Kidney epithelial cell (primary cell): ENCODE results near the gene JADE1. TPM values are rescaled to one million over a fixed set of nuclear protein-coding genes. Genes with fewer than 3 reads are reported as not detected.

Experiments used
- DNase-seq: peaks from one replicate; pipeline ENCODE4 v3.0.0-alpha.2; 2010; ENCODE audit warnings: low read depth
- H3K27me3 ChIP-seq: 2 replicates; pipeline ENCODE4 v1.6.0; 2011; ENCODE audit warnings: low read length; ENCODE audit not compliant: control insufficient read depth, insufficient read depth
- H3K36me3 ChIP-seq: 2 replicates; pipeline ENCODE4 v1.5.1; 2011; ENCODE audit warnings: low read length; ENCODE audit not compliant: control insufficient read depth, insufficient read depth
- H3K4me3 ChIP-seq: 2 replicates; pipeline ENCODE4 v1.5.1; 2011; ENCODE audit warnings: low read depth, mild to moderate bottlenecking, control low read depth, low read length
- total RNA-seq: library from RNA; depleted of rRNA; stranded (reverse); fragments of >200 nt; gene quantifications from 2 replicates; pipeline ENCODE4 v1.2.3, GENCODE V29; 2015
- TF ChIP-seq, protein P1 (sequence below): IDR thresholded peaks from 2 replicates; pipeline ENCODE4 v1.5.1; 2011; ENCODE audit warnings: mild to moderate bottlenecking, moderate library complexity, low read length, control low read depth, inconsistent platforms; ENCODE audit not compliant: insufficient read depth, poor library complexity, severe bottlenecking

Gene JADE1
- total RNA-seq, 1 donor from 2014 or later, result 16.1 TPM

DNA sequence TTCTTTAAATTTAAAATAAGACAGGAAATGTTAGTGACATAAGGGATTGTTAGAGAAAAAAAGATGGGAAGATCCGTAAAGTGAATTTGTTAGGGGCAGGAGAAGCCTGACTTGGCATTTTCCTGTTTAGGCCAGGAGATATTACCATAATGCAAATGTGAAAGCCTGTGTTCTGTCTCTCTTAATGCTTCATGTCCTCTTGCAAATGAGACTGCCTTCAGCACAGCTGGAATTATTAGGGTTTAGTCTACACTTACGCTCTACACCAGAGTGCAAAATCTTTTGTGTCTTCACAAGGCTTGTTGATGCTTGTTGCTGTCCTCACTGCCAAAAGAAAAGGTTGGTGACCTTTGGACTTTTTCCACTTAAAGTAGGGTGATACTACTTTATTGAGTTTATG, 56.8 kb downstream of the JADE1 start:
- no peak for DNase-seq
- Histone ChIP-seq H3K27me3 (no peaks in the 10 kb centered on the region), H3K36me3 (peaks cover 3% of the 10 kb centered on the region), H3K4me3 (no peak overlapping the region)
- TF ChIP-seq, protein P1, sequence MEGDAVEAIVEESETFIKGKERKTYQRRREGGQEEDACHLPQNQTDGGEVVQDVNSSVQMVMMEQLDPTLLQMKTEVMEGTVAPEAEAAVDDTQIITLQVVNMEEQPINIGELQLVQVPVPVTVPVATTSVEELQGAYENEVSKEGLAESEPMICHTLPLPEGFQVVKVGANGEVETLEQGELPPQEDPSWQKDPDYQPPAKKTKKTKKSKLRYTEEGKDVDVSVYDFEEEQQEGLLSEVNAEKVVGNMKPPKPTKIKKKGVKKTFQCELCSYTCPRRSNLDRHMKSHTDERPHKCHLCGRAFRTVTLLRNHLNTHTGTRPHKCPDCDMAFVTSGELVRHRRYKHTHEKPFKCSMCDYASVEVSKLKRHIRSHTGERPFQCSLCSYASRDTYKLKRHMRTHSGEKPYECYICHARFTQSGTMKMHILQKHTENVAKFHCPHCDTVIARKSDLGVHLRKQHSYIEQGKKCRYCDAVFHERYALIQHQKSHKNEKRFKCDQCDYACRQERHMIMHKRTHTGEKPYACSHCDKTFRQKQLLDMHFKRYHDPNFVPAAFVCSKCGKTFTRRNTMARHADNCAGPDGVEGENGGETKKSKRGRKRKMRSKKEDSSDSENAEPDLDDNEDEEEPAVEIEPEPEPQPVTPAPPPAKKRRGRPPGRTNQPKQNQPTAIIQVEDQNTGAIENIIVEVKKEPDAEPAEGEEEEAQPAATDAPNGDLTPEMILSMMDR, result no peak

DNA sequence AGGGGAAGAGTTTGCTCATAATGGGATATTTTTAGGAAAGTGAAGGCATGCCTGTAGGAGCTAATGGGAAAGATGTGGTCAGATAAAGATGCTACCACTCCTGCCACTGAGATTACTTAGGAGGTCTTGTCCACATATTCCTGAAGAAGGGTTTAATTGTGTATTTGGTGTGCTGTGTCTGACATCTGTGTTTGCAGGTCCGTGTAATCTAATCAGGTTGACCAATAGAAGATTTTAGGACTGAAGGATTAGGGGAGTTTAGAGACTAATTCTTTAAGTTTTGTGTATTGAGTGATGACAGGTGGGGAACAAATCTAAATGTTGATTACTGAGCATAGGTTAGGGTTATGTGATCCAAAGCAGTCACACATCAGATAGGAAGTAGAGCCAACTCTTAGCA, 57.2 kb downstream of the JADE1 start:
- TF ChIP-seq, protein P1, result no peak

DNA sequence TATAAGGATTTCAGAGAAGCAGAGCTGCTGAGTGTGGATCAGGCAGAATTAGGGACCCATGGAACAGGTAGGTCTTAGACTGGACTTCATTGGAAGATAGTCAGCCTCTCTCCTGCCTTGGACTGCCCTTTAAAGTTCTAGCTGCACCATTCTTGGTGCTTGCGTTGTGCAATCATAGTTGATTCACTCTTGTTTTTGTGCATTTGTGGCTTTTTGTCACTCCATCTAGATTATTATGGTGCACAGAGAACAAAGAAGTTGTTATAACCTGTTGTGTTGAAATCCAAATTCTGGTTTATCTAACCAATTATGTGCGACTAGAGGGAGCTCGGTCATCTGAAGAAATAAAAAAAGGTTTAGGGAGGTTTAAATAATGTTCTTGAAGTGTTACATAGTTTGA, 59.3 kb downstream of the JADE1 start:
- no peak for DNase-seq
- H3K4me3 ChIP-seq, result no peak overlapping the region
- peaks cover 4% of the 10 kb centered on the region for H3K36me3 ChIP-seq
- H3K27me3 ChIP-seq, result no peaks in the 10 kb centered on the region
- TF ChIP-seq, protein P1, result no peak

More for the DNA sequence above, 57.2 kb downstream of the JADE1 start:
- Histone ChIP-seq H3K36me3 (peaks cover 1% of the 10 kb centered on the region), H3K4me3 (no peak overlapping the region), H3K27me3 (no peaks in the 10 kb centered on the region)
- DNase-seq, result no peak

DNA sequence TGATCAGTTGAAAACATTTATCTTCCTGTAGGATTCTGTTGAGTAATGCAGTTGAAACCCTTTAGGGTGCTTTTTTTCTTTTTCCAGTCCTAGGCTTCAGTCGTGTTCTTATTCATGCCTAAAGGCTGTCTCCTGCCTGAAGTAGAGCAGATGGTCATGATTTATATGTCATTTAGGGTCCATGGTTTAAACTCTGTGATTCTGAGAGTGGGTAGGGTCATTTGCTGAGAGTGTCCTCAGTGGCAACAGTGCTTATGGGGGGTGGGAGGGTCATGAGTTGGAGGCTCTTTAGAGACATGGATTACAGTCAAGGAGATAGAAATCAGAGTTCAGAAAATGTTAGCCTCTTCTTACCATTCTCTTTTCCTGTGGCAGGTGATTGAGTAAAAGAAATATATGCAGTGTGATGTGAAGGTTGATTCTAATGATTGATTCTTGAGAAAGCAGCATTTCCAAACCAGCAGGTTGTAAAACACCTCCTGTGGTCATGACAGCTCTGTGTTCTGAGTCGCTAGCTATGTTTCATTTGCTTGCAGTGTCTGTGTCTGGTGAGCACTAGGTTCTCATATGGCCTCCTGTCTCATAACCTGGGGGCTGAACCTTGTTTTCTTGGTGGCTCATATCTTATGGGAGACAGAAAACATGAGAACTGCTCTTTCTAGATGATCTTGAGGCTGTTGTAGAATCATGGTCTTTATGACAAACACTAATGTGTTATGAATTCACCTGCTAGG, 60.4 kb downstream of the JADE1 start:
- no peak for DNase-seq
- Histone ChIP-seq H3K36me3 (peaks cover 4% of the 10 kb centered on the region), H3K27me3 (no peaks in the 10 kb centered on the region), H3K4me3 (no peak overlapping the region)
- TF ChIP-seq, protein P1, result no peak

DNA sequence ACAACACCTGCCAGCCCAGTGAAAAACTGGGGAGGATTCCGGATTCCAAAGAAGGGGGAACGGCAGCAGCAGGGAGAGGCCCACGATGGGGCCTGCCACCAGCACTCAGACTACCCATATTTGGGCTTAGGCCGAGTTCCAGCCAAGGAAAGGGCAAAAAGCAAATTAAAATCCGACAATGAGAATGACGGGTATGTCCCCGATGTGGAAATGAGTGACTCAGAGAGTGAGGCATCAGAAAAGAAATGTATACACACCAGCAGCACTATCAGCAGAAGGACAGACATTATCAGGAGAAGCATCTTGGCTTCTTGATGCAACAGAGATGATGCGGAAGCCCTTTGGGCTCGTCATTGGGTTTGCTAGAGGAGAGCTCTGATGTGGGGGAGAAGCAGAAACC, 62.4 kb downstream of the JADE1 start:
- TF ChIP-seq, protein P1, result no peak
- H3K36me3 ChIP-seq, result peaks cover 3% of the 10 kb centered on the region
- H3K27me3 ChIP-seq, result no peaks in the 10 kb centered on the region
- H3K4me3 ChIP-seq, result no peak overlapping the region
- no peak for DNase-seq

DNA sequence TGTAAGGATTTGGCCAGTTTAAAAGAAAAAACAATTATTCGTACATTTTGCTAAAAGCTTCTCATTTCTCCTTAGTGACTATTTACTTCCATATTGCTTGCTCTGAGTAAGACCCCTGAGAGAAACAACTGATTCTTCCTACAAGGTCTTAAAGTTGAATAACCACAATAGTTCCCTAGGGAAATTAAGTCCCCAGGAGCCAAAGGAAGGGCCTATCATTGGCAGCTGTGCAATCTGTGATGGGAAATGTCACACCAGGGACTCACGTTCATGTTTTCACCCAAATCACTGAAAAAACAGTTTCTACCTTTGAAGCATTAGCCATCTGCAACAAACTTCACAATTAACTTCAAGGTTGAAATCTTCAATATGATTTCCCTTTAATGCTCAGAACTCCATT, 66.7 kb downstream of the JADE1 start:
- Histone ChIP-seq H3K4me3 (no peak overlapping the region), H3K27me3 (no peaks in the 10 kb centered on the region), H3K36me3 (peaks cover 3% of the 10 kb centered on the region)
- TF ChIP-seq, protein P1, result no peak
- DNase-seq, result no peak
